GM18873 (cell line): ENCODE measurements around the gene FKBP2.

ENCODE experiments used
- ATAC-seq: cut with Tn5 transposase; IDR thresholded peaks from one replicate; pipeline ENCODE4 v1.9.1; 2021; ENCODE audit warnings: mild to moderate bottlenecking, moderate library complexity, moderate number of reproducible peaks; ENCODE audit not compliant: unreplicated experiment, low FRiP score

FKBP2 gene

DNA sequence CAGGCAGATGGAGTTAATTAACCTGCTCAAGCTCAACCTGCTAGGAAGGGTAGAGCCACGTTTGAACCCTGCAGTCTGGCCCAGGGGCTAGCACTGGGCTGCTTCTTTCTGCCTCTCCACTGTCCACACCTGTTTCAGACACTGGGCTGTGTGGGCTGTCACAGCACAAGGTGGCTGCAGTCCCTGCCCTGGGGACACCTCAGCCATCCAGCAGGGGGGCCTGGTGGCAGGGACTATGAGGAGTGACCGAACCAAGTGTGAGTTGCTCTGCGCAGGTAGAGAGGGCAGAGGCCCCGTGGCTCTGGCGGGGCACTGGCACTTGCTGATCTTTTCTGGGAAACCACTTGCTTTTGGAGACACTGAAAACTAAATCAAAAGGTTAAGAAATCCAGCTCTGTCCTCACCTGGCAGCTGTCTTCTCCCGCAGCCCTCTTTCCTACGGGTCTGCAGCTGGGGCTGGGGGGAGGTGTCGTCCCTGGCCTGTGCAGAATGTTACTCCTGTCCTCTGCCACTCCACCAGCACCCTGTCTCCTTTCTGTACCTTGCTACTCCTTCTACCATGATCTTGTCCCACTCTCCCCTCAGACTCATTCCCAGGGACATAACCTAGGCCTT lies 37.8 kb downstream of the FKBP2 start:
- ATAC-seq: no peak

- ATAC-seq: no peak
Measured at GRCh38 chr11:64281957-64282770, 41.3 kb downstream of the FKBP2 start.

GRCh38 chr11:64283092-64283491 lies 42.2 kb downstream of the FKBP2 start:
- no peak for ATAC-seq

GRCh38 chr11:64284048-64284961 lies 43.4 kb downstream of the FKBP2 start, which contains the start of gene BAD:
BAD (minus strand) TSS chr11:64284665; CDS start chr11:64284368, 297 bp downstream.
- ATAC-seq: peak; percentile 56

DNA sequence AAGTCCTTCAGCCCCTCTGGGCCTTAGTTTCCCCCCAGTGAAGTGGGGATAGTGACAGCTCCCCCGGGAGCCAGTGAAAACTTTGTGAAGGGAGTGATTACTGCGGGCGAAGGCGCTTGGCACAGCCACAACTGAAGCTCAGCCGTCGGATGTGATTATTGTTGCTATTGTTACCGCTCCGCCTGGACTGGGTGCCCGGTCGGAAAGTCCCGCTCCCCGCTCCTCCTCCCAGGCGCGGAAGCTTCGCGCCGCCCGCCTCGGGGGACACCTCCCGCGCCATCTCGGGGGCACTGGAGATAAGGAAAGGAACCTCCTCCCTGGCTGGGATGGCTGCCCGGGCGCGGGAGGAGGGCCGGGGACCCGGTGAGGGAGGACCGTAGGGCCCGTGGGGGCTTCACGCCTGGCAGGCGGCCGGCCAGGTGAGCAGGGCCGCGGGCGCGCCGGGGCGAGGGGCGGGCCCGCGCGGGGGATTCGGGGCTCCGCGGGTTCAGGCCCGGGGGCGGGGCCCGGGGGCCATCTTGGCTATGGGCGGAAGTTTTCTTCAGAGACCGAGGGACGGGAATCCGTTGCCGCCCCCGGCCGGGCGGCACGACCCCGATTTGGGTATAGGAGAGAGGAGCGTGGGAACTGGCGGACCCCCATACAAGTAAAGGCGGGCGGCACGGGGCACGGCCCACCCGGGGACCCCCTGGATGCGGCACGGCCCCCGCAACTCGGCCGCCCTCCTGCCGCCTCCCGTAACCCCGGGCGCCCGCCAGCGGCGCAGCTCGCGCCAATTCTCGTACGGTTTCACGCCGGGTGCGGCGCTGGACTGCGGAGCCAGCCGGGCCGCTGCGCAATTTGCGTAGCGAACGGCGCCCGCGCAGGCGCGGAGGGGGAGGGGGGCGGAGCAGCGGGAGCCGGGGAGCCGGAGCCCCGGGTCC lies 44.3 kb downstream of the FKBP2 start, which contains the start of gene GPR137:
TSS of gene GPR137 (plus strand) at position 887 of the 923 bp plus-strand sequence. CDS start 677 bp downstream, outside the sequence.
- peak; percentile 52 for ATAC-seq

- ATAC-seq: no peak
Measured at GRCh38 chr11:64285885-64286800, 45.2 kb downstream of the FKBP2 start.

DNA sequence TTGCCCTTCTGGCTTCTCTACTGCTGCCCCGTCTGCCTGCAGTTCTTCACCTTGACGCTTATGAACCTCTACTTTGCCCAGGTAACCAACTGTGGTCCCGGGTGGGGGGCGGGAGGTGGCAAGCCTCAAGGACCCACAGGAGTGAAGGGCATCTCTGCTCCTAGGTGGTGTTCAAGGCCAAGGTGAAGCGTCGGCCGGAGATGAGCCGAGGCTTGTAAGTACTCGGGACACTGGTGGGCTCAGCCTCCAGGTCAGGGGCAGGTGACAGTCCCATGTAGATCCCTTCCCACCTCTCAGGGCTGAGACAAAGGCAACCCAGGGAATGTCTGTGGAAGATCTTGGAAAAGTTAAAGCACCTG lies 45.9 kb downstream of the FKBP2 start:
- no peak for ATAC-seq

DNA sequence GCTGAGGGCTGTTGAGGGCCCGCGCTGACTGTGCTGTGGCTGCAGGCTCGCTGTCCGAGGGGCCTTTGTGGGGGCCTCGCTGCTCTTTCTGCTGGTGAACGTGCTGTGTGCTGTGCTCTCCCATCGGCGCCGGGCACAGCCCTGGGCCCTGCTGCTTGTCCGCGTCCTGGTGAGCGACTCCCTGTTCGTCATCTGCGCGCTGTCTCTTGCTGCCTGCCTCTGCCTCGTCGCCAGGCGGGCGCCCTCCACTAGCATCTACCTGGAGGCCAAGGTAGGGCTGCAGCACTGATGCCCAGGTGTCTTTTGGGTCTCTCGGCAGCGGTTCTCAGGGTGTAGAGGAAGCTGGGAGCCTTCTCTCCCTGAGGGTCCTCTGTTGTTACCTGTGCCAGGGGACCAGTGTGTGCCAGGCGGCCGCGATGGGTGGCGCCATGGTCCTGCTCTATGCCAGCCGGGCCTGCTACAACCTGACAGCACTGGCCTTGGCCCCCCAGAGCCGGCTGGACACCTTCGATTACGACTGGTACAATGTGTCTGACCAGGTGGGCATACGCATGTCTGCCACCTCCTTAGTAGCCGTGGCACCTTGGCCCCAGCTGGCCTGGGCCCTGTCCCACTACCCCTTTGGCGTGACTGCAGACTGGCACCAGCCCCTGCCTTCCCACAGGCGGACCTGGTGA lies 46.9 kb downstream of the FKBP2 start:
- ATAC-seq: no peak

GRCh38 chr11:64288353-64288750 lies 47.5 kb downstream of the FKBP2 start:
- no peak for ATAC-seq

GRCh38 chr11:64289002-64289564 lies 48.2 kb downstream of the FKBP2 start:
- no peak for ATAC-seq

DNA sequence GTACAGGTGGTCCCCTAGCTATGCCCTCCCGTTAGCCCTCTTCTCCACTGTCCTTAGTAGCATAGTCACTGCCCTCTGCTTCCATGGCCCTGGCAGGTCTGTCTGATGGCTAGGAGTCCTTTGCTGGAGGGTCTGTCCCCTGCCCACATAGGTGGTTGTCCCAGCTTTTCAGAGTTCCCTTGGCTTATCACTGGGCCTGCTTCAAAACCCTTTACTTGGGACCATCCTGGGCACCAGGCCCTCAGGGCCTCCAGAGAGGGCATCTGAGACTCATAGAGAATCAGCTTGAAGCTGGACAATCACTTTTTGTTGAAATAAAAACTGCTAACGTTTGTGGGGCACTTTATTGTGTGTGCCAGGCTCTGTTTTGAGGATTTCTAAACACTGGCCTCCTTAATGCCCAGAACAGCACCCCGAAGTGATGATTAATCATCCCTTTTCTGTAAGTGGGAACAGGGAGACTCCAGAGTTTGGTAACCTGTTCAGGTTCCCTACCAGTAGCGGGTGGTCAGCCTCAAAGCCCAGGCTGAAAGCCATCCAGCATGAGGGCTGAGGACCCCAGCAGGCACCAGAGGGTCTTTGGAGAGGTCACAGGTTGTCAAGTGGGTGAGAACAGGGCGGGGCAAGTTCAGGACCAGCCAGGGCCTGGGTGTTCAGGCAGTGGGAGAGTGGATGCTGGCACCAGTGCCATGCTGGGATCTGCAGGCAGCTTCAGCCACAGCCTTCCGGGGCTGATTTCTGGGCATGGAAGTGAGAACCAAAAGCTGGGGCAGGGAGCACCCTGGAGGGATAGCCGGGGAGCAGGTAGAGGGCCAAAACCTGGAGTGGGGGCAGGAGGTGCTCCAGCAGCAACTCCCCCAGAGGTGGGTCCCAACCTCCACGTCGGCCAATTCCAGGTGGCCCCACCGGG lies 49.7 kb downstream of the FKBP2 start:
- ATAC-seq: no peak

- no peak for ATAC-seq
Measured at GRCh38 chr11:64291262-64291751, 50.4 kb downstream of the FKBP2 start, which contains the start of gene KCNK4. KCNK4 (plus strand) TSS chr11:64291302; CDS start chr11:64293019, 1,717 bp downstream.

- no peak for ATAC-seq
Measured at GRCh38 chr11:64291752-64292459, 51.0 kb downstream of the FKBP2 start.

DNA sequence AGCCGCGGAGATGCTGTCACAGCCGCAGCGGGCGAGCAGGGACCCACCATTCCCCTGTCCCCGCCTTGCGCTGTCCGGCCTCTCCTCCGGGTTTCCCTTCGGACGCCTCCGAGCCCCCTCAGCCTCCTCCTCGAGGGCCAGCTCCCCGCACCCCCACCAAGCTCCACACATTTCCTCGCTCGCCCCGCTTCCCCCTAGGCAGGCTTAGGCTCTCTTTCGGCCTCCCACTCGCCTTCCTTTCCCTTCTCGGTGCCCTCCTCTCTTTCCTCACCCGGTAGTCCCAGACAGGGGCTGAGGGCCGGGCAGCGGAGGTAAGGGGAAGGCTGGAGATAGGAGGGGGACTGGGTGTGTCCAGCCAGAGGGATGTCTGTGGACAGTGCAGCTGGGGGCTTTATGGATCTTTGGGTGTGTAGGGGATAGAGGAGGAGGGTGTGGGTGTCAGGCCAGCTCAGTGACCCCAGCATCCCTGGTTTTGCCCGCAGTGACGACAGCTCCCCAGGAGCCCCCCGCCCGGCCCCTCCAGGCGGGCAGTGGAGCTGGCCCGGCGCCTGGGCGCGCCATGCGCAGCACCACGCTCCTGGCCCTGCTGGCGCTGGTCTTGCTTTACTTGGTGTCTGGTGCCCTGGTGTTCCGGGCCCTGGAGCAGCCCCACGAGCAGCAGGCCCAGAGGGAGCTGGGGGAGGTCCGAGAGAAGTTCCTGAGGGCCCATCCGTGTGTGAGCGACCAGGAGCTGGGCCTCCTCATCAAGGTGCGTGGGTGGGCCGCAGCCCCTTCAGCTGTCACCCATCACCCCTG lies 51.8 kb downstream of the FKBP2 start:
- no peak for ATAC-seq
